GM12872 (cell line): ENCODE results near the gene PMFBP1.

Source experiments
- TF ChIP-seq, protein P1 (sequence below): IDR thresholded peaks from 3 replicates; pipeline ENCODE4 v1.5.1; 2011; ENCODE audit warnings: low read depth, mild to moderate bottlenecking, low read length, moderate library complexity; ENCODE audit not compliant: insufficient read depth

PMFBP1 gene

DNA sequence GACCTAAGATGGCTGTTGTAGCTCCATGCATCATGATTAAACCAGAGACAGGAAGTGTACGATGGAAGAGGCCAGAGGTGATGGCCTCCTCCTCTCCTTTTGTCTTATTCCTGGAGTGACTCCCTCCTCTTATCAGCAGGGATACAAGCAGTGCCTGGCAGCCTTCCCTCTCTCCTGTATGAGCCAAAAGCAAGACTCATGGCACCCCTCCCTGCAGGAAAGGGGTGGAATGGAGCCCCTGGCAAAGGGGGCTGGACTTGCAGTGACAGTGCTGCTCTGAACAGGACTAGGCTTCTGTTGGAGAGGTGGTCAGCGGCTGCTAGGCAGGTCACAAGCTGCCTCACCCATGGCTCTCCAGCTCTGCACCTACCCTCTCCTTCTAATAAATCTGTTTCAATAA, 87.0 kb downstream of the PMFBP1 start:
- TF ChIP-seq, protein P1, sequence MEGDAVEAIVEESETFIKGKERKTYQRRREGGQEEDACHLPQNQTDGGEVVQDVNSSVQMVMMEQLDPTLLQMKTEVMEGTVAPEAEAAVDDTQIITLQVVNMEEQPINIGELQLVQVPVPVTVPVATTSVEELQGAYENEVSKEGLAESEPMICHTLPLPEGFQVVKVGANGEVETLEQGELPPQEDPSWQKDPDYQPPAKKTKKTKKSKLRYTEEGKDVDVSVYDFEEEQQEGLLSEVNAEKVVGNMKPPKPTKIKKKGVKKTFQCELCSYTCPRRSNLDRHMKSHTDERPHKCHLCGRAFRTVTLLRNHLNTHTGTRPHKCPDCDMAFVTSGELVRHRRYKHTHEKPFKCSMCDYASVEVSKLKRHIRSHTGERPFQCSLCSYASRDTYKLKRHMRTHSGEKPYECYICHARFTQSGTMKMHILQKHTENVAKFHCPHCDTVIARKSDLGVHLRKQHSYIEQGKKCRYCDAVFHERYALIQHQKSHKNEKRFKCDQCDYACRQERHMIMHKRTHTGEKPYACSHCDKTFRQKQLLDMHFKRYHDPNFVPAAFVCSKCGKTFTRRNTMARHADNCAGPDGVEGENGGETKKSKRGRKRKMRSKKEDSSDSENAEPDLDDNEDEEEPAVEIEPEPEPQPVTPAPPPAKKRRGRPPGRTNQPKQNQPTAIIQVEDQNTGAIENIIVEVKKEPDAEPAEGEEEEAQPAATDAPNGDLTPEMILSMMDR: no peak

DNA sequence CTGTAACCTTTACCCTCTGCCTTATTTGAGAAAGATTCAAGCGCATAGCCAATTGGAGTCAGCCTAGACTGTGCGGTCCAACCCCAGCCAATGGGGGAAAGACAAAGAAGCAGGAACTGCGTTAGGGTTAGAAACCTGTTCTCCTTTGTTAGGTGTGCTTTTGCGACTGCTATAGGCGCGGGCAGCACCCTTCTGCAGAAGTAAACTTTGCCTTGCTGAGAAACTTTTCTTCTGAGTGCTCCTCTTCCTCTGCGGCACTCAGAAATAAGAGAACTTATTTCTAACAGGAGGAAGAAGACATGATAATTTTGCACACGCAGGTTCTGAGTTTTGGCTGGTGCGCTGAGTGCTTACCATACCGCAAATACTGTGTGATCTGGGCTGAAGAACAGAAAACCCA, 87.5 kb downstream of the PMFBP1 start:
- TF ChIP-seq, protein P1: no peak

DNA sequence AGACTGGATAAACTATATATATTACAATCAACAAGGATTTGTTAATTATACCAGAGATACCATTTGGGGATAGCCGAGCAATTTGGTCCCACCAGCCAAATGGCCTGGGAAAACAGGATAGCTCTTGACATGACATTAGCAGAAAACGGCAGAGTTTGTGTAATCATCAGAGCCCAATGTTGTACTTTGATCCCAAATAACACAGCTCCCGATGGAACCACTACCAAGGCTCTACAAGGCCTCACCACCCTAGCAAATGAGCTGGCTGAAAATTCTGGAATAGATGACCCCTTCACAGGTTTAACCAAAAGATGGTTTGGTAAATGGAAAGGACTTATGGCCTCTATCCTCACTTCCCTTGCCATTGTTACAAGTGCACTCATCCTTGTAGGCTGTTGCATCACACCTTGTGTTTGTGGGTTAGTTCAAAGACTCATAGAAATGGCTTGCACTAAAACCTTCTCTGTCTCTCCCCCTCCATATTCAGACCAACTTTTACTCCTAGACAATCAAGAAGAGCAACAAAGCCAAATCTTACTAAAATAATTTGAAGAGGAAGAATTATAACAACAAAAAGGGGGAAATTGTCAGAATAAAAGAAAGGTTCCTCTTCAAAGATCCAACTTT, 88.1 kb downstream of the PMFBP1 start:
- TF ChIP-seq, protein P1: no peak

DNA sequence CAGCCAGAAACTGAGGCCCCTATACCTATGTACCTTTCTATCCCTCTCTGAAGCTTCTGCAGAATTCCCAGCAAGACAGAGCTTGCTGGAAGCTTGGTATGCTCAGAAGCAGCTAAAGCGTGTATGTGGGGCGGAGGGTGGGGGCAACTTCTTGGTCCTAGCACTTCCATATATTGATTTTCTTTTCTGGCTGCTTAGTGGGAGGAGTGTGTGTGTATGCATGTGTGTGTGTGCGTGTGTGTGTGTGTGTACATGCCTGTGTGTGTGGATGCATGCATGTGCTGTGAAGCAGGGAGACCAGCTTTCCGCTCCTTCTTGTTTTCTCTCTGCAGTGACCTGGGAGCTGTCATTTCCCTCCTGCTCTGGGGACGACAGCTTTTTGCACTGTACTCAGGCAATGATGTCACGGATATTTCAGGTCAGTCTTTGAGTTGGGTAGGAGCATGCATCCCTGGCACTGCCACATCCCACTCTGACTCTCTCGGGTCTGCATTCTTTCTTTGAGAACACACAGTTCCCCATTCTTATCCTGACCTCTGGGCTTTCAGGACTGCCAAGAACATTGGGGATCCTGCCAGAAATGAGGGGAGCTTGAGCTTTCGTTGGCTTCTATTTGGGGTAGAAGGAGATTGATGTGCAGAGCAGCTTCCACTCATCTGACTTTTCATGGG, 98.3 kb downstream of the PMFBP1 start:
- TF ChIP-seq, protein P1: no peak

DNA sequence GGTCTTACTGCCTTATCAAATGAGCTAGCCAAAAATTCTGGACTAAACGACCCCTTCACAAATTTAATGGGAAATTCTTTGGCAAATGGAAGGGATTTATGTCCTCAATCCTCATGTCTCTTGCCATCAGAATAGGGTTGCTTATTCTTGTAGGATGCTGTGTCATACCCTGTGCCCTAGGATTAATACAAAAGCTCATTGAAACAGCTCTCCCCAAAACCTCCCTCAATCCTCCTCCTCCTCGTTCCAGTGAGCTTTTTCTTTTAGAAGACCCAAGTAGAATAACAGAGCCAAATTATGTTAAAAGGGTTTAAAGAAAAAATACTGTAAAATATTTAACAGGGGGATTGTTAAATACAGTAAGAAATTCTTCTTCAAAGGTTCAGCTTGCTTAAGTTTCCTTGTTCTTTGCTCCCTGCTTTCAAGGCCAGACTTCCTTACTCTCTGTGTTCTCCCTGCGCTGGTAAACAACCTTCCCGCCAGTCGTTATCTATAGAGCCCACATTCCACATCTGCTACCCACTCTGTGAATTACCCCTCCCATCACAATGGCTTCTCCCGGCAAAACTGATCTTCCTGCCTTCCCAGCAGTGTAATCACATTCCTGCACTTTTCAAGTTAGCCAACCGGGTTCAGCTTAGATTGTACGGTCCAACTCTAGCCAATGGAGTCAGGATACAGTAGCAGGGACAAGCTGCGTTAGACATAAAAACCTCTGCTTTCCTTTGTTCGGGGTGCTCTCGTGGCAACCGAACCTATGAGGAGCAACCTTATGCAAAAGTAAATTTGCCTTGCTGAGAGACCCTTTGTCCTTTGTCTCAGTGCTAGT, 99.2 kb downstream of the PMFBP1 start:
- TF ChIP-seq, protein P1: no peak
